K562 (cell line): Measurements from ENCODE around the gene NUFIP1.

Experiments
- CBX5 ChIP-seq: IDR thresholded peaks from 2 replicates; pipeline ENCODE4 v1.6.1; 2014; ENCODE audit warnings: low read depth, borderline replicate concordance
- CBX8 ChIP-seq: fragments of 200-600 bp; sonication (generic); IDR thresholded peaks from 2 replicates; pipeline ENCODE4 v1.6.1; 2012; ENCODE audit warnings: borderline replicate concordance, mixed run types, low read depth, mild to moderate bottlenecking, moderate library complexity, mixed read lengths, low read length, control low read depth, inconsistent platforms; ENCODE audit not compliant: poor library complexity, severe bottlenecking; ENCODE audit errors: extremely low read depth
- CTCF ChIP-seq, 3 experiments: IDR thresholded peaks in 2 of 3; conservative IDR thresholded peaks in 1 of 3; 2 replicates each; pipeline ENCODE4 v1.5.1; 2011 to 2012; ENCODE audit warnings: low read length in 3 of 3, mild to moderate bottlenecking in 3 of 3, control low read depth in 2 of 3, improper control_type of control experiment in 1 of 3, inconsistent platforms in 1 of 3, low read depth in 1 of 3, mixed read lengths in 1 of 3, moderate library complexity in 1 of 3; ENCODE audit not compliant: insufficient read depth in 2 of 3
- POLR2A ChIP-seq: fragments of 450-650 bp; conservative IDR thresholded peaks from 2 replicates; pipeline ENCODE4 v1.6.1; 2016
- RAD21 ChIP-seq, 2 experiments: fragments of 250-450 bp in 1 of 2; fragments of 450-650 bp in 1 of 2; sonication (Bioruptor Pico) in 1 of 2; formaldehyde crosslinking in 1 of 2; IDR thresholded peaks in 1 of 2; conservative IDR thresholded peaks in 1 of 2; 2 replicates each; pipeline versions ENCODE4 v1.4.0 to v1.8.0; 2020 to 2022; ENCODE audit warnings: mild to moderate bottlenecking in 2 of 2, moderate library complexity in 1 of 2
- REST ChIP-seq, 2 experiments: fragments of 450-650 bp; formaldehyde crosslinking in 1 of 2; IDR thresholded peaks; 2 replicates each; pipeline versions ENCODE4 v1.4.0 to v1.6.1; 2014 to 2020; ENCODE audit warnings: mild to moderate bottlenecking in 2 of 2, borderline replicate concordance in 1 of 2, low read depth in 1 of 2
- SMARCE1 ChIP-seq: fragments of 450-650 bp; IDR thresholded peaks from 2 replicates; pipeline ENCODE4 v1.7.1; 2016; ENCODE audit warnings: mild to moderate bottlenecking
- TAF1 ChIP-seq: IDR thresholded peaks from 2 replicates; pipeline ENCODE4 v1.6.1; 2011; ENCODE audit warnings: mild to moderate bottlenecking, low read length, moderate library complexity; ENCODE audit not compliant: insufficient read depth, control insufficient read depth, severe bottlenecking; ENCODE audit errors: extremely low read depth
- ZNF274 ChIP-seq: IDR thresholded peaks from 2 replicates; pipeline ENCODE4 v1.6.1; 2011; ENCODE audit warnings: low read depth, mild to moderate bottlenecking, low read length, moderate library complexity, borderline replicate concordance

DNA sequence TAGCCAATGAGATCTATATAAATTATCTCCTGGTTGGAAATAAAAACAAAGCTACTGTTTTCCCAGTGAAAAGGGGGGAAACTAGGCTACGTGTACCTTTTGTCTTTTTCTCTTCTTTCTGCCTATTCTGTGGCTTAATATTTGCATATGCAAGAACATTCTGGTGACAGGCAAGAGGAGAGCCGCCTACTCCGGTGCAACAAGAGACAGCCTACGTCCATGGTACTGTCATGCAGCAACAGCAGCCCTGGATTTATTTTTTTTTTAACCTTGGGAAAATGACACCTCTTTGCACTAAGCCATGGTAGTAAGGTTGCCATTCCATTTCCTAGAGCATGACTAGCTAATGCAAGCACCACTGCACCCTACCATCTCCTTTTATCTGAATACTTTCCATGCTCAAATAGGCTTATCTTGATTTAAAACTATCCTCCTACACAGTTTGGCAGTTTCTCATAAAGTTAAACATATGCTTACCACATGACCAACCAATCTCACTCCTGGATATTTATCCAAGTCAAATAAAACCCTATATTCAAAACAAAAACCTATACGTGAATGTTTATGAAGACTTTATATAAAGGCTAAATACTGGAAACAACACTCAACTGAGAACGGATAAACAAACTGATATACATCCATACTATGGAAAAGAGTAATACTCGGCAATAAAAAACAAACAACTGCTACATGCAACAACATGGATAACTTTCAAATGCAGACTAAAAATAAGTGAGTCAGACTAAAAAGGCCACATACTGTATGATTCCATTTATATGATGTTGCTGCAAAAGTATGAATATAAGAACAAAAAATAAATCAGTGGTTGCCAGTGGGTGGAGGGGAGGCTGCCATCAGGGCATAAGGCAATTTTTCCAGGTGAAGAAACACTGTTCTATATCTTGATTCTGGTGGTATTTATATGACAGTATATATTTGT lies 17.3 kb downstream of the NUFIP1 start:
- TF ChIP-seq CBX8: no peak
- TF ChIP-seq ZNF274: no peak
- TF ChIP-seq REST (IDR thresholded peaks at IDR 0.05; ENCODE audit: borderline replicate concordance): no peak
- TF ChIP-seq REST (CRISPR knock-in tag; IDR thresholded peaks at IDR 0.05; ENCODE audit: low read depth): no peak
- no peak for TF ChIP-seq SMARCE1
- no peak for TF ChIP-seq CTCF (IDR thresholded peaks at IDR 0.05 in 2 of 3, conservative IDR thresholded peaks at IDR 0.05 in 1 of 3; ENCODE audit: insufficient read depth in 2 of 3, low read depth in 1 of 3, low read length in 3 of 3)
- no peak for TF ChIP-seq CBX5
- TF ChIP-seq TAF1: no peak
- TF ChIP-seq RAD21 (CRISPR knock-in tag; conservative IDR thresholded peaks at IDR 0.05 in 1 of 2, IDR thresholded peaks at IDR 0.05 in 1 of 2): no peak
- no peak for TF ChIP-seq POLR2A
